K562 (cell line): Measurements from ENCODE around the gene HACL1. TPM values are rescaled to one million over a fixed set of nuclear protein-coding genes. Genes with fewer than 3 reads are reported as not detected.

Experiments
- CGGBP1 ChIP-seq: fragments of 250-450 bp; sonication (Bioruptor Pico); IDR thresholded peaks from 2 replicates; pipeline ENCODE4 v1.9.0; 2021; ENCODE audit warnings: mild to moderate bottlenecking
- CTCF ChIP-seq, 3 experiments: IDR thresholded peaks in 2 of 3; conservative IDR thresholded peaks in 1 of 3; 2 replicates each; pipeline ENCODE4 v1.5.1; 2011 to 2012; ENCODE audit warnings: low read length in 3 of 3, mild to moderate bottlenecking in 3 of 3, control low read depth in 2 of 3, improper control_type of control experiment in 1 of 3, inconsistent platforms in 1 of 3, low read depth in 1 of 3, mixed read lengths in 1 of 3, moderate library complexity in 1 of 3; ENCODE audit not compliant: insufficient read depth in 2 of 3
- KLF1 ChIP-seq: fragments of 450-650 bp; IDR thresholded peaks from 2 replicates; pipeline ENCODE4 v1.6.1; 2016; ENCODE audit warnings: missing genetic modification characterization, missing compliant biosample characterization
- L3MBTL2 ChIP-seq: fragments of 450-650 bp; IDR thresholded peaks from 2 replicates; pipeline ENCODE4 v1.6.1; 2016; ENCODE audit warnings: mild to moderate bottlenecking, moderate library complexity
- MECOM ChIP-seq: fragments of 250-450 bp; sonication (Bioruptor Pico); IDR thresholded peaks from 2 replicates; pipeline ENCODE4 v1.8.0; 2022; ENCODE audit warnings: inconsistent platforms
- NCOA1 ChIP-seq: fragments of 450-650 bp; IDR thresholded peaks from 2 replicates; pipeline ENCODE4 v1.6.1; 2016; ENCODE audit warnings: low read depth
- NFIC ChIP-seq: fragments of 450-650 bp; IDR thresholded peaks from 2 replicates; pipeline ENCODE4 v1.6.1; 2017; ENCODE audit warnings: mild to moderate bottlenecking, inconsistent platforms
- NFXL1 ChIP-seq: fragments of 450-650 bp; formaldehyde crosslinking; IDR thresholded peaks from 2 replicates; pipeline ENCODE4 v1.4.0; 2021; ENCODE audit warnings: mild to moderate bottlenecking
- NONO ChIP-seq, 2 experiments: fragments of 200-400 bp in 1 of 2; fragments of 450-650 bp in 1 of 2; formaldehyde crosslinking in 1 of 2; IDR thresholded peaks; 2 replicates each; pipeline ENCODE4 v1.6.1; 2017; ENCODE audit warnings: low read depth in 2 of 2, mild to moderate bottlenecking in 2 of 2, moderate library complexity in 2 of 2, low read length in 1 of 2
- PRDM10 ChIP-seq: fragments of 450-650 bp; IDR thresholded peaks from 2 replicates; pipeline ENCODE4 v1.6.1; 2018; ENCODE audit not compliant: partially characterized antibody
- RAD21 ChIP-seq, 2 experiments: fragments of 250-450 bp in 1 of 2; fragments of 450-650 bp in 1 of 2; sonication (Bioruptor Pico) in 1 of 2; formaldehyde crosslinking in 1 of 2; IDR thresholded peaks in 1 of 2; conservative IDR thresholded peaks in 1 of 2; 2 replicates each; pipeline versions ENCODE4 v1.4.0 to v1.8.0; 2020 to 2022; ENCODE audit warnings: mild to moderate bottlenecking in 2 of 2, moderate library complexity in 1 of 2
- SIN3B ChIP-seq: fragments of 450-650 bp; IDR thresholded peaks from 2 replicates; pipeline ENCODE4 v1.6.1; 2017; ENCODE audit warnings: low read depth, mild to moderate bottlenecking, moderate library complexity
- TAF15 ChIP-seq: fragments of 200-400 bp; formaldehyde crosslinking; IDR thresholded peaks from 2 replicates; pipeline ENCODE4 v1.6.1; 2017; ENCODE audit warnings: mild to moderate bottlenecking, low read depth, low read length, moderate library complexity
- THRB ChIP-seq: fragments of 450-650 bp; formaldehyde crosslinking; conservative IDR thresholded peaks from 2 replicates; pipeline ENCODE4 v1.4.0; 2022; ENCODE audit warnings: mild to moderate bottlenecking, missing genetic modification characterization
- USF2 ChIP-seq: sonication (generic); formaldehyde crosslinking; IDR thresholded peaks from 2 replicates; pipeline ENCODE4 v1.5.0; 2020; ENCODE audit warnings: missing genetic modification reagents
- ZBTB33 ChIP-seq: sonication (generic); formaldehyde crosslinking; IDR thresholded peaks from 2 replicates; pipeline ENCODE4 v1.8.1; 2023; ENCODE audit warnings: mild to moderate bottlenecking, missing genetic modification reagents
- ZFP1 ChIP-seq: fragments of 450-650 bp; formaldehyde crosslinking; IDR thresholded peaks from 2 replicates; pipeline ENCODE4 v1.4.0; 2020; ENCODE audit warnings: mild to moderate bottlenecking, mixed read lengths
- ZNF695 ChIP-seq: fragments of 450-650 bp; formaldehyde crosslinking; IDR thresholded peaks from 2 replicates; pipeline ENCODE4 v1.4.0; 2020; ENCODE audit warnings: mild to moderate bottlenecking, moderate library complexity
- ZNF79 ChIP-seq: fragments of 250-450 bp; sonication (Bioruptor Pico); IDR thresholded peaks from 2 replicates; pipeline ENCODE4 v1.4.0; 2020; ENCODE audit warnings: low read depth, mild to moderate bottlenecking, moderate library complexity
- polyA plus RNA-seq, 8 experiments: library from polyadenylated mRNA; depleted of rRNA in 4 of 8; stranded (reverse) in 5 of 8; unstranded in 3 of 8; fragments of >200 nt; fragmentation: Nextera tagmentation in 2 of 8; fragmentation: Illumina TruSeq in 1 of 8; extraction: Ambion mirVana in 2 of 8; extraction: Trizol in 1 of 8; gene quantifications; 2 replicates each; pipeline versions ENCODE4 v1.2.1 to v1.2.3, GENCODE V29; 2011 to 2014; ENCODE audit warnings: inconsistent platforms in 1 of 8, missing spikeins in 1 of 8
- total RNA-seq, 7 experiments: library from RNA; depleted of rRNA in 6 of 7; stranded (reverse); fragments of >200 nt in 6 of 7; fragmentation: Illumina TruSeq in 2 of 7; extraction: Trizol in 2 of 7; gene quantifications; 2 replicates each; pipeline versions ENCODE4 v1.2.1 to v1.2.3, GENCODE V29; 2011 to 2021; ENCODE audit warnings: low replicate concordance in 1 of 7

HACL1 gene
- total and polyA plus RNA-seq, 9 of the 15 experiments (the other 6 are each of a cell fraction or from before 2014, with no cell fraction given), result 18.9 to 61.5 (median 30.5) TPM

GRCh38 chr3:15527031-15527459 is 74.3 kb downstream of the HACL1 start (continued):
- TF ChIP-seq TAF15, result no peak
- TF ChIP-seq SIN3B, result no peak
- peak in 1 of 2 experiments; percentile 39; a peak in 2 of 4 replicates for TF ChIP-seq RAD21 (CRISPR knock-in tag; conservative IDR thresholded peaks at IDR 0.05 in 1 of 2, IDR thresholded peaks at IDR 0.05 in 1 of 2)
- TF ChIP-seq CGGBP1, result no peak
- TF ChIP-seq NFIC, result peak; percentile 53
- no peak for TF ChIP-seq NFXL1 (CRISPR knock-in tag)
- TF ChIP-seq ZFP1 (CRISPR knock-in tag), result no peak
- TF ChIP-seq NCOA1, result no peak
- TF ChIP-seq CTCF (IDR thresholded peaks at IDR 0.05 in 2 of 3, conservative IDR thresholded peaks at IDR 0.05 in 1 of 3; ENCODE audit: insufficient read depth in 2 of 3, low read depth in 1 of 3, low read length in 3 of 3), result peak; percentile 40 to 59 (median 51)
- no peak for TF ChIP-seq THRB (CRISPR knock-in tag)
- TF ChIP-seq NONO (IDR thresholded peaks at IDR 0.05; ENCODE audit: low read depth in 2 of 2, low read length in 1 of 2), result no peak
- TF ChIP-seq L3MBTL2, result no peak
- TF ChIP-seq MECOM (CRISPR knock-in tag), result no peak
- TF ChIP-seq ZNF79, result no peak
- no peak for TF ChIP-seq ZBTB33 (CRISPR knock-in tag)
- TF ChIP-seq KLF1 (tag), result no peak
- no peak for TF ChIP-seq PRDM10
- TF ChIP-seq ZNF695 (CRISPR knock-in tag), result no peak
- no peak for TF ChIP-seq USF2 (CRISPR knock-in tag)
